ENCODE data around the gene ABCA12. TPM values are rescaled to one million over a fixed set of nuclear protein-coding genes. Genes with fewer than 3 reads are reported as not detected.

Gene ABCA12
- total and polyA plus RNA-seq, 2 of the 13 experiments (the other 11 are each of a cell fraction or from before 2014, with no cell fraction given), result 0.02 to 0.07 TPM

DNA sequence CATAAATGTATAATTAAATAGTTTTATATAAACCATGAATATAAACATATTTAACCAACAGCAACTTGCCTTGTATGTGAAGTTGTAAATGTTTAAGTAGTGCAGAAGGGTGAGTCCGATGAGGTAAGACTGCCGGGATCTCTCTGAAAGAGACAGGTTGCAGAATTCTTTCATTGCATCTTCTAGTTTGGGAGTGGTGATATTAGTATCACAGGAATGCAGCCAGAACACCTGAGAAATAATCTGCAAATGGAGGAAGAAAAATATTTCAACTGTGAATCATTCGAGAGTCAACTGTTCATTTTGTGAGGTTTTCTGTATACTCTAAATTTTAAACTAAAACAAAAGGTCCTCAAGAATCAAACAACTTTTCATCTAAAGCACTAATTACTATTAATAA is 123.0 kb downstream of the ABCA12 start (continued):
- TF ChIP-seq, protein P1, sequence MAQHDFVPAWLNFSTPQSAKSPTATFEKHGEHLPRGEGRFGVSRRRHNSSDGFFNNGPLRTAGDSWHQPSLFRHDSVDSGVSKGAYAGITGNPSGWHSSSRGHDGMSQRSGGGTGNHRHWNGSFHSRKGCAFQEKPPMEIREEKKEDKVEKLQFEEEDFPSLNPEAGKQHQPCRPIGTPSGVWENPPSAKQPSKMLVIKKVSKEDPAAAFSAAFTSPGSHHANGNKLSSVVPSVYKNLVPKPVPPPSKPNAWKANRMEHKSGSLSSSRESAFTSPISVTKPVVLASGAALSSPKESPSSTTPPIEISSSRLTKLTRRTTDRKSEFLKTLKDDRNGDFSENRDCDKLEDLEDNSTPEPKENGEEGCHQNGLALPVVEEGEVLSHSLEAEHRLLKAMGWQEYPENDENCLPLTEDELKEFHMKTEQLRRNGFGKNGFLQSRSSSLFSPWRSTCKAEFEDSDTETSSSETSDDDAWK (CRISPR knock-in tag; IDR thresholded peaks at IDR 0.05), result no peak
- TF ChIP-seq RXRA (CRISPR knock-in tag; IDR thresholded peaks at IDR 0.05), result no peak
- no peak for TF ChIP-seq CBX2 (IDR thresholded peaks at IDR 0.05; ENCODE audit: low read depth, low read length)
- TF ChIP-seq CBX2 (CRISPR knock-in tag; IDR thresholded peaks at IDR 0.05; ENCODE audit: low read depth), result no peak
- no peak for TF ChIP-seq RAD51 (IDR thresholded peaks at IDR 0.05; ENCODE audit: borderline replicate concordance)
- no peak for TF ChIP-seq ZFX (CRISPR knock-in tag; IDR thresholded peaks at IDR 0.05; ENCODE audit: low read depth)
- TF ChIP-seq ZNF670 (CRISPR knock-in tag; IDR thresholded peaks at IDR 0.05; ENCODE audit: borderline replicate concordance), result no peak

DNA sequence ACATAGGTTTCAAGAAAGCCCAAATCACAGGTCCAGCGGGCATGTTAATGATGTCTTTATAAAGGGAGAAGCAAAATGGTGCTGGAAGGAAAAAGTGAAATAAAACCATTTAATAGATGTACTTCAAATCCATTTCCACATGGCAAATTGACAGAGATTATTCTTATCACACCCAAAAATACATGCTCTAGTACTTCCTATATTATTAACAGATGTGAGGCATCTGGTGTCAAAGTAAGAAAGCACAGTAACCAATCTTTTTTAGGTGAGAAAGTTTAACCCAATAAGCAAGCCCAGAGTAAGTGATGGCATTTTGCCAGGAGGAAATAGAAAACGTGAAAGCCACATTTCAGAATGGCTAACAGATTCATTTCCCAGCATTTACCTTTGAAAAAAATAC is 128.0 kb downstream of the ABCA12 start:
- no TSS peak for BruUV-seq (replicated peaks)
- DNase-seq (ENCODE audit: low spot score) (no peak), ATAC-seq (no peak), FAIRE-seq (no peak)
- Histone ChIP-seq H3K4me3 (replicated peaks in 1 of 3; ENCODE audit: insufficient read depth in 1 of 3, low read depth in 2 of 3, low read length in 3 of 3) (no peak overlapping the region), H3K79me2 (ENCODE audit: insufficient read depth, low read length) (no peaks in the 10 kb centered on the region), H3K4me2 (ENCODE audit: low read depth, low read length) (no peak overlapping the region), H3K9ac (ENCODE audit: insufficient read depth, low read depth, low read length) (no peak overlapping the region), H4K20me1 (ENCODE audit: insufficient read depth, low read length) (no peaks in the 10 kb centered on the region), H3K27me3 (ENCODE audit: control insufficient read depth in 1 of 2, insufficient read depth in 2 of 2, low read length in 2 of 2) (no peaks in the 10 kb centered on the region), H3K27ac (ENCODE audit: extremely low read length, insufficient read depth, low read length) (no peak overlapping the region), H2AFZ (ENCODE audit: low read length) (no peak overlapping the region), H3K36me3 (replicated peaks in 1 of 2; ENCODE audit: control insufficient read depth in 1 of 2, insufficient read depth in 2 of 2, low read length in 2 of 2) (no peaks in the 10 kb centered on the region), H3K4me1 (ENCODE audit: insufficient read depth, low read length) (no peaks in the 10 kb centered on the region), H3K9me3 (ENCODE audit: low read length) (no peaks in the 10 kb centered on the region)
- ChIA-PET CTCF (ENCODE audit: low intra/inter-chr PET ratio, low total read pairs) (no interaction called here), POLR2A (no interaction called here)
- WGBS (ENCODE audit: low lambda C conversion rate), result 0% methylated on average over 2 of the region's 2 CpGs
- intact Hi-C loops (cut with micrococcal nuclease; ENCODE audit: unreplicated experiment), result no loop called here
- in situ Hi-C loops (cut with HindIII; ENCODE audit: extremely low pct_ligation_motif_present, low pct_unique_long_range_greater_than_20kb), result loop anchor here (25.0 kb wide), 2 partner anchors 1198 to 1748 kb away; no protein-coding TSS in a partner anchor
- TF ChIP-seq ZNF839 (CRISPR knock-in tag; IDR thresholded peaks at IDR 0.05; ENCODE audit: borderline replicate concordance), result no peak
- TF ChIP-seq ZNF75D (CRISPR knock-in tag; IDR thresholded peaks at IDR 0.05; ENCODE audit: borderline replicate concordance), result no peak
- TF ChIP-seq DDIT3 (CRISPR knock-in tag; IDR thresholded peaks at IDR 0.05), result no peak
- TF ChIP-seq ZFP37 (CRISPR knock-in tag; IDR thresholded peaks at IDR 0.05; ENCODE audit: borderline replicate concordance), result no peak

Data from HepG2 (cell line).